Activated T-cell treated with anti-CD3 and anti-CD28 coated beads, Interleukin-2, amount 50 U/mL, for 48 hours (primary cell): ENCODE results near the gene F8A1.
"Not testable (repeated sequence)": the region's sequence is repeated elsewhere in the genome, so short reads cannot be mapped to it uniquely, and the experiment has no call there.

Source experiments
- DNase-seq, 2 experiments: peaks; one replicate each; pipeline ENCODE4 v3.0.0-alpha.2; 2020

The F8A1 gene

GRCh38 chrX:154886069-154886788 is at the start of gene F8A1:
TSS of gene F8A1 (plus strand) at chrX:154886355. CDS start at chrX:154886375, 20 bp downstream.
- DNase-seq, result peak; percentile 46 to 51

- DNase-seq, result no peak
These were observed 45.3 kb upstream of the F8A1 start for GRCh38 chrX:154840856-154841255.

- DNase-seq, result no peak
These were observed 35.1 kb upstream of the F8A1 start for GRCh38 chrX:154850957-154851611.

GRCh38 chrX:154855256-154855655 is 30.9 kb upstream of the F8A1 start:
- no peak for DNase-seq

GRCh38 chrX:154868522-154868921 is 17.6 kb upstream of the F8A1 start:
- not testable (repeated sequence) for DNase-seq

- no peak for DNase-seq
These were observed 12.8 kb upstream of the F8A1 start for GRCh38 chrX:154873329-154873728.

GRCh38 chrX:154884069-154884468 is 2.1 kb upstream of the F8A1 start:
- DNase-seq, result not testable (repeated sequence)

GRCh38 chrX:154885057-154885456 is 1.1 kb upstream of the F8A1 start:
- DNase-seq, result not testable (repeated sequence)

GRCh38 chrX:154885549-154885948 is 606 bp upstream of the F8A1 start:
- peak in 1 of 2 experiments; percentile 26 for DNase-seq

GRCh38 chrX:154886789-154887221 is 650 bp downstream of the F8A1 start:
- DNase-seq, result not testable (repeated sequence)

GRCh38 chrX:154890990-154891639 is 5.0 kb downstream of the F8A1 start:
- no peak for DNase-seq

- no peak for DNase-seq
These were observed 6.1 kb downstream of the F8A1 start for GRCh38 chrX:154892296-154892695.

- no peak for DNase-seq
These were observed 14.2 kb downstream of the F8A1 start for GRCh38 chrX:154900323-154900722.

GRCh38 chrX:154902408-154902807 is 16.3 kb downstream of the F8A1 start:
- DNase-seq, result no peak

GRCh38 chrX:154908821-154909220 is 22.7 kb downstream of the F8A1 start:
- no peak for DNase-seq

GRCh38 chrX:154910048-154910447 is 23.9 kb downstream of the F8A1 start:
- DNase-seq, result not testable (repeated sequence)

GRCh38 chrX:154910528-154910927 is 24.4 kb downstream of the F8A1 start:
- DNase-seq, result not testable (repeated sequence)

GRCh38 chrX:154914052-154914451 is 27.9 kb downstream of the F8A1 start:
- DNase-seq, result no peak

GRCh38 chrX:154918060-154918483 is 31.9 kb downstream of the F8A1 start:
- DNase-seq, result peak; percentile 46 to 51

- not testable (repeated sequence) for DNase-seq
These were observed 38.6 kb downstream of the F8A1 start for GRCh38 chrX:154924771-154925170.
